ENCODE measurements around the gene DGKB.

The DGKB gene

DNA sequence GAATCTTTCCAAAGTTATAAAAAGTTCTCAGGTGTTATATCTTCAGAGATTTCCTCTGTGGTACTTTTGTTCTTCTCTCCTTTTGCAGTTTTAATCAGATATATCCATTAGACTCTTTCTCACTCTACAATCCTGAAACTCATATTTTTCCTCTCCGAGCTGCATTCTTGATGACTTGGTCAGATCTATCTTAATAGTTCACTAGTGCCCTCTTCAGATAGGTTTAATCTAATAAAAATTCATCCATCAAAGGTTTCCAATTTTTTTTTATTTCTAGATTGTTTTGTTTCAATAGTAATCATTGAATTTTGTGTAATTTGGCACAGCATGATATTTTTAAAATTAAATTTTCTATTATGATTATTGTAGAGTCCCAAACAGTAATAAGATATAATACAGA is 21.8 kb upstream of the DGKB start:
- no peak for TF ChIP-seq CTCF (IDR thresholded peaks at IDR 0.05; ENCODE audit: low read depth, low read length, missing control alignments)
- no peak overlapping the region for H3K4me3 ChIP-seq (ENCODE audit: low read depth, low read length)
- DNase-seq (ENCODE audit: low read depth): no peak

- no peak for DNase-seq (ENCODE audit: low read depth)
- no peak for TF ChIP-seq CTCF (IDR thresholded peaks at IDR 0.05; ENCODE audit: low read depth, low read length, missing control alignments)
- H3K4me3 ChIP-seq (ENCODE audit: low read depth, low read length): no peak overlapping the region
These were observed 8.5 kb upstream of the DGKB start for GRCh38 chr7:14911077-14911476.

- DNase-seq (ENCODE audit: low read depth): no peak
- H3K4me3 ChIP-seq (ENCODE audit: low read depth, low read length): no peak overlapping the region
- no peak for TF ChIP-seq CTCF (IDR thresholded peaks at IDR 0.05; ENCODE audit: low read depth, low read length, missing control alignments)
These were observed 6.1 kb upstream of the DGKB start for GRCh38 chr7:14908697-14909096.

DNA sequence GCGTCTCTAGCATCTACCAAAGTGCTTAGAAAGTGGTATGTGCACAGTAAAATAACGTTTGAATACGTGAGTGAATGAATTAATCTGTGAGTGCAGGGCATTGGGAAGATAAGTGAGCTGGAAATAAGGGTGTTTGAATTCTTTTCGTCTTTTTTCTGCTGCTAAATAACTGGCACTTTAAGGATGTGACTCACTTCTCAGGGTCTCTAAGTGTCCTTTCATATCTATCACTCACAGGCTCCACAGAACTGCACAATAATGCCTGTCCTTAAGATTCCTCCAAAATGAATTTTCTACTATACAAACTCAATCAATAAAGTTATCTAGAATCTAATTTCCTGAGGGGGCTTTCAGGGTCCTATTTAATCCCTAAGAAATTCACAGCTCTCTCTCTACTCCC is 3.2 kb upstream of the DGKB start:
- H3K4me3 ChIP-seq (ENCODE audit: low read depth, low read length): no peak overlapping the region
- no peak for DNase-seq (ENCODE audit: low read depth)
- no peak for TF ChIP-seq CTCF (IDR thresholded peaks at IDR 0.05; ENCODE audit: low read depth, low read length, missing control alignments)

GRCh38 chr7:14900051-14900450 is 2.5 kb downstream of the DGKB start:
- no peak for DNase-seq (ENCODE audit: low read depth)
- no peak overlapping the region for H3K4me3 ChIP-seq (ENCODE audit: low read depth, low read length)
- no peak for TF ChIP-seq CTCF (IDR thresholded peaks at IDR 0.05; ENCODE audit: low read depth, low read length, missing control alignments)

- no peak for DNase-seq (ENCODE audit: low read depth)
- no peak for TF ChIP-seq CTCF (IDR thresholded peaks at IDR 0.05; ENCODE audit: low read depth, low read length, missing control alignments)
- no peak overlapping the region for H3K4me3 ChIP-seq (ENCODE audit: low read depth, low read length)
These were observed 3.5 kb downstream of the DGKB start for GRCh38 chr7:14899030-14899429.

GRCh38 chr7:14896461-14896860 is 6.1 kb downstream of the DGKB start:
- no peak overlapping the region for H3K4me3 ChIP-seq (ENCODE audit: low read depth, low read length)
- no peak for TF ChIP-seq CTCF (IDR thresholded peaks at IDR 0.05; ENCODE audit: low read depth, low read length, missing control alignments)
- no peak for DNase-seq (ENCODE audit: low read depth)

Data from GM12864 (cell line).